HG03060 (cell line): ENCODE data around the gene YWHAB.

Experiments used
- ATAC-seq: cut with Tn5 transposase; IDR thresholded peaks from one replicate; pipeline ENCODE4 v1.9.1; 2021; ENCODE audit warnings: low read depth, moderate number of reproducible peaks; ENCODE audit not compliant: unreplicated experiment

Gene YWHAB

GRCh38 chr20:44911264-44911921, 25.9 kb downstream of the YWHAB start:
- no peak for ATAC-seq

- ATAC-seq, result no peak
These were observed 26.7 kb downstream of the YWHAB start for GRCh38 chr20:44912189-44912588.

GRCh38 chr20:44914924-44915323, 29.4 kb downstream of the YWHAB start:
- ATAC-seq, result no peak

GRCh38 chr20:44916586-44916985, 31.1 kb downstream of the YWHAB start:
- no peak for ATAC-seq

- no peak for ATAC-seq
These were observed 31.9 kb downstream of the YWHAB start for GRCh38 chr20:44917399-44917798.

- ATAC-seq, result no peak
These were observed 32.8 kb downstream of the YWHAB start for GRCh38 chr20:44918342-44918741.

- no peak for ATAC-seq
These were observed 33.3 kb downstream of the YWHAB start for GRCh38 chr20:44918761-44919160.

GRCh38 chr20:44921447-44921846, 35.9 kb downstream of the YWHAB start:
- ATAC-seq, result no peak

GRCh38 chr20:44924541-44924940, 39.0 kb downstream of the YWHAB start:
- ATAC-seq, result no peak

GRCh38 chr20:44928595-44928994, 43.1 kb downstream of the YWHAB start:
- ATAC-seq, result no peak

- ATAC-seq, result no peak
These were observed 45.1 kb downstream of the YWHAB start for GRCh38 chr20:44930517-44931168.

GRCh38 chr20:44931911-44932310, 46.4 kb downstream of the YWHAB start:
- no peak for ATAC-seq

- ATAC-seq, result no peak
These were observed 47.4 kb downstream of the YWHAB start for GRCh38 chr20:44932916-44933315.

- no peak for ATAC-seq
These were observed 51.0 kb downstream of the YWHAB start for GRCh38 chr20:44936510-44936909.

GRCh38 chr20:44938637-44939036, 53.1 kb downstream of the YWHAB start:
- no peak for ATAC-seq

- ATAC-seq, result no peak
These were observed 55.7 kb downstream of the YWHAB start for GRCh38 chr20:44941120-44941691.

GRCh38 chr20:44942264-44942973, 56.9 kb downstream of the YWHAB start:
- ATAC-seq, result no peak

GRCh38 chr20:44943828-44944227, 58.3 kb downstream of the YWHAB start:
- ATAC-seq, result no peak

- no peak for ATAC-seq
These were observed 59.8 kb downstream of the YWHAB start for GRCh38 chr20:44945261-44945660.

GRCh38 chr20:44946271-44946852, 60.9 kb downstream of the YWHAB start:
- no peak for ATAC-seq

GRCh38 chr20:44948107-44948506, 62.6 kb downstream of the YWHAB start:
- ATAC-seq, result no peak
